ENCODE results near the gene MAPKAPK3. TPM values are rescaled to one million over a fixed set of nuclear protein-coding genes. Genes with fewer than 3 reads are reported as not detected.

MAPKAPK3 gene
- polyA plus RNA-seq (4.3 and 6.6 TPM in 2 replicates), polyA minus RNA-seq (5.3 and 5.8 TPM in 2 replicates)

DNA sequence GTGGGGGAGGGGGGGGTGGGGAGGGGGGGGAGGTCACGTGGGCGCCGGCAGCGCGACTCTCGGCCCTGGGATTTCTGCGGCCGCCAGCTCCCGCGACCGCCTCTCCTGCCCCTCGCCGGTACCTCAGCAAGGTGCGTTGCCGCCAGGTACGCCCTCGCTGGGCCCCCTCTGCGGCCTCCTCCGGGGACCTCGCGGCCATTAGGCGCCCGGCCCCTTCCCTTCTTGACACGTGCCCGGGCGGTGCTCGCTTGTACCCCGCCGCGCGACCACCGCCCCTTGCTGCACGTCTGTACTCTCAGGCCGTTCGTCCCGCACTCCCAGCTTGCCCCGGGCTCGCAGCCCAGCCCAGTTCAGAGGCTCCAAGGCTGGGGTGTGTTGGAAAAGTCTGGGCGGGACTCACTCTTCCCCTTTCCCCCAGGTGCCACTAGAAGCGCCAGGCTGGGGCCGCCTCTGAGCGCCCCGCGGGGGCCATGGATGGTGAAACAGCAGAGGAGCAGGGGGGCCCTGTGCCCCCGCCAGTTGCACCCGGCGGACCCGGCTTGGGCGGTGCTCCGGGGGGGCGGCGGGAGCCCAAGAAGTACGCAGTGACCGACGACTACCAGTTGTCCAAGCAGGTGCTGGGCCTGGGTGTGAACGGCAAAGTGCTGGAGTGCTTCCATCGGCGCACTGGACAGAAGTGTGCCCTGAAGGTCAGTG, at the start of gene MAPKAPK3:
Gene MAPKAPK3, plus strand, starts transcription at position 56 of the 696 bp plus-strand sequence. Its CDS starts 415 bp downstream, at position 471.
- peak within 1 kb of the TSS; percentile 91 for H3K4me3 ChIP-seq (ENCODE audit: low read length)
- no peaks in the 10 kb centered on the region for H3K9me2 ChIP-seq (ENCODE audit: insufficient read depth, low read length)
- H3K9ac ChIP-seq (ENCODE audit: low read length) = peak within 1 kb of the TSS; percentile 63
- no peaks in the 10 kb centered on the region for H3K79me2 ChIP-seq (replicated peaks; ENCODE audit: insufficient read depth, low read length)
- H3K27me3 ChIP-seq (ENCODE audit: insufficient read depth, low read depth, low read length) = peaks cover 6% of the 10 kb centered on the region
- TF ChIP-seq EZH2 (IDR thresholded peaks at IDR 0.05; ENCODE audit: borderline replicate concordance, insufficient read depth, low read length, poor library complexity, severe bottlenecking) = no peak
- peak; percentile 20 for TF ChIP-seq CTCF (IDR thresholded peaks at IDR 0.05; ENCODE audit: poor library complexity, severe bottlenecking)
- no peak for TF ChIP-seq TAF1 (IDR thresholded peaks at IDR 0.05; ENCODE audit: low read depth)
- no peak for TF ChIP-seq RAD21 (conservative IDR thresholded peaks at IDR 0.05)
- no peak for TF ChIP-seq SMC3 (conservative IDR thresholded peaks at IDR 0.05; ENCODE audit: poor library complexity)
- peak; percentile 68 for TF ChIP-seq MXI1 (conservative IDR thresholded peaks at IDR 0.05; ENCODE audit: poor library complexity, severe bottlenecking)
- TF ChIP-seq POLR2AphosphoS5 (IDR thresholded peaks at IDR 0.05) = no peak
- TF ChIP-seq EP300 (conservative IDR thresholded peaks at IDR 0.05; ENCODE audit: poor library complexity, severe bottlenecking) = no peak
- TF ChIP-seq REST (IDR thresholded peaks at IDR 0.05; ENCODE audit: borderline replicate concordance) = no peak
- no peaks in the 10 kb centered on the region for H3K36me3 ChIP-seq (ENCODE audit: insufficient read depth, low read length)
- no peaks in the 10 kb centered on the region for H3K9me3 ChIP-seq (ENCODE audit: low read length)
- peak within 1 kb of the TSS; percentile 65 for H2AFZ ChIP-seq (ENCODE audit: low read depth, low read length)
- peaks cover 5% of the 10 kb centered on the region for H3F3A ChIP-seq (ENCODE audit: insufficient read depth, low read length, poor library complexity, severe bottlenecking)
- H3K27ac ChIP-seq (ENCODE audit: low read length) = no peak within 1 kb of the TSS
- H4K20me1 ChIP-seq (ENCODE audit: insufficient read depth) = no peaks in the 10 kb centered on the region
- H3K4me2 ChIP-seq (ENCODE audit: low read length) = peak within 1 kb of the TSS; percentile 87

DNA sequence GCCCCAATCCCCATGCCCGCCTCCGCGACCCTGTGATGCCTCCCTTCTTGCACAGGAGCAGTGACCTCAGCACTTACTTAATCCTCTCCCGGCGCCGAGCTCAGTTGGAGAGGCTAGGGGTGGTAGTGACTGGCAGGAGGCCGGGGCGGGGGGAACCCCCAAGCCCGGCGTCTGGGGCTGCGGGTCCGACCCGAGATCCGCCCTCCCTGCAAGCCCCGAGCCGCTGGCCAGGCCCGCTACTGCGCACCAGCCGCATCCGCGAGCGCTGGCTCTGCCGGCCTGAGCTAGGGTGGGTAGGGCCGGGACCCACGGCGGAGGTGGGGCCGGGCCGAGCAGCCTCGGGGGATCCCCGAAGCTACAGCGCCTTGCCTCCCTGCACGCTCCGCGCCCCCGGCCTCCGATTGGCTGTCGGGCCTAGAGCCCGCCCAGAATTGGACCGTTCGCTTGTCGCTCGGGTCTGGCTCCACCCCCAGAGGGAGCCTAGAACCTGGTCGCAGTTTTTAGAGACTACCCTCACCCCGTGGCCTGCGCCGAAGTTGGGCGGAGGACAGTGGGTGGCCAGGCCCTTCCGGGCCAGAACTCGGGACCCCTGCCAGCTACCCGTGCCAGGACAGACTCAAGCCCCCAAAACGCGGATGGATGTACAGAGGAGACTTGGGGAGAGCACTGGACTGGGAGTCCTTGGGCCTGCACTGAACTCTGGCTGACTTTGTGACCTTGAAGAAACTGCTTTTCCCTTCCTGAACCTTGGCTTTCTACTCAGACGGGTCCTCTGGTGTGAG, 49.4 kb upstream of the MAPKAPK3 start, which contains the start of gene C3orf18:
Gene C3orf18, minus strand, starts transcription at position 362 of the 782 bp plus-strand sequence. CDS start 2,048 bp downstream, outside the sequence.
- peak within 1 kb of the TSS; percentile 93 for H3K4me3 ChIP-seq (ENCODE audit: low read length)
- no peaks in the 10 kb centered on the region for H3K36me3 ChIP-seq (ENCODE audit: insufficient read depth, low read length)
- peak; percentile 12 for TF ChIP-seq POLR2AphosphoS5 (IDR thresholded peaks at IDR 0.05)
- TF ChIP-seq TAF1 (IDR thresholded peaks at IDR 0.05; ENCODE audit: low read depth) = no peak
- peak within 1 kb of the TSS; percentile 99 for H2AFZ ChIP-seq (ENCODE audit: low read depth, low read length)
- H3K79me2 ChIP-seq (replicated peaks; ENCODE audit: insufficient read depth, low read length) = no peaks in the 10 kb centered on the region
- H3K9me3 ChIP-seq (ENCODE audit: low read length) = no peaks in the 10 kb centered on the region
- peak within 1 kb of the TSS; percentile 65 for H3K4me2 ChIP-seq (ENCODE audit: low read length)
- H3K9ac ChIP-seq (ENCODE audit: low read length) = peak within 1 kb of the TSS; percentile 58
- H4K20me1 ChIP-seq (ENCODE audit: insufficient read depth) = no peaks in the 10 kb centered on the region
- no peak within 1 kb of the TSS for H3K27ac ChIP-seq (ENCODE audit: low read length)
- H3K27me3 ChIP-seq (ENCODE audit: insufficient read depth, low read depth, low read length) = no peaks in the 10 kb centered on the region
- H3K9me2 ChIP-seq (ENCODE audit: insufficient read depth, low read length) = no peaks in the 10 kb centered on the region
- no peaks in the 10 kb centered on the region for H3F3A ChIP-seq (ENCODE audit: insufficient read depth, low read length, poor library complexity, severe bottlenecking)
